Fibroblast of lung (primary cell): Measurements from ENCODE around the gene APAF1.

Experiments
- CTCF ChIP-seq, 2 donors: IDR thresholded peaks in 1 of 2; conservative IDR thresholded peaks in 1 of 2; 1 replicate in 1 of 2; 2 replicates in 1 of 2; pipeline ENCODE4 v1.5.1; 2011 to 2012; ENCODE audit warnings: low read length in 2 of 2, control low read depth in 1 of 2, inconsistent platforms in 1 of 2, low read depth in 1 of 2, mild to moderate bottlenecking in 1 of 2
- EZH2 ChIP-seq: IDR thresholded peaks from 2 replicates; pipeline ENCODE4 v1.5.1; 2012; ENCODE audit warnings: low read length, control low read depth, mild to moderate bottlenecking; ENCODE audit errors: missing control alignments

DNA sequence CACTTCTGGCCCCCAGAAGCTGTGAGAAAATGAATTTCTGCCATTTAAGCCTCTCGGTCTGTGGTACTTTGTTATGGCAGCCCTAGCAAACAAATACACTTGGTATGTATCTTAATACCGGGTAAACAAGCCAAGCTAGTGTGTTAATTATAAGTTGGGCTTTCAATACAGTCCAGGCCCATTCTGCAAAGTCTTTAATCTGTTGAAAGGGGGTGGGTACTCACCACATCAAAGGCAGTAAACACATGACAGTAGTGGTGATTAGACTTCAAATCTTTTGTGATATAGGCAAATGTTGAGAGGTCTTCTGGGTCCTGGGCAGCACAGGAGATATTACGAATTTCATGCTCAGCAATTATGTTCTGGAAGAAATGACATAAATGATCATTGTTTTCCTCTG, 127.7 kb downstream of the APAF1 start:
- TF ChIP-seq CTCF (conservative IDR thresholded peaks at IDR 0.05 in 1 of 2, IDR thresholded peaks at IDR 0.05 in 1 of 2; ENCODE audit: low read depth in 1 of 2, low read length in 2 of 2) (no peak), EZH2 (no peak)
